Spleen (tissue), 11 donors: ENCODE measurements around the gene RNF6. TPM values are rescaled to one million over a fixed set of nuclear protein-coding genes. Genes with fewer than 3 reads are reported as not detected.

Source experiments
- DNase-seq: peaks from one replicate; pipeline ENCODE4 v3.0.0-alpha.2; 2020
- H3K27ac ChIP-seq, 8 donors: fragments of 200-600 bp; sonication (generic) in 7 of 8; 1 replicate in 4 of 8; 2 replicates in 4 of 8; pipeline versions ENCODE4 v1.5.0 to v1.8.0; 2016 to 2021; ENCODE audit warnings: inconsistent platforms in 4 of 8, mild to moderate bottlenecking in 4 of 8, moderate library complexity in 1 of 8
- H3K27me3 ChIP-seq, 7 donors: fragments of 200-600 bp; sonication (generic) in 6 of 7; replicated peaks in 1 of 7; 1 replicate in 4 of 7; 2 replicates in 3 of 7; pipeline versions ENCODE4 v1.5.0 to v1.8.0; 2016 to 2021; ENCODE audit warnings: inconsistent platforms in 3 of 7, mild to moderate bottlenecking in 1 of 7
- H3K36me3 ChIP-seq, 6 donors: fragments of 200-600 bp; sonication (generic) in 5 of 6; 1 replicate in 4 of 6; 2 replicates in 2 of 6; pipeline versions ENCODE4 v1.5.0 to v1.8.0; 2016 to 2021; ENCODE audit warnings: inconsistent platforms in 2 of 6
- H3K4me1 ChIP-seq, 6 donors: fragments of 200-600 bp; sonication (generic) in 5 of 6; 1 replicate in 3 of 6; 2 replicates in 3 of 6; pipeline versions ENCODE4 v1.5.0 to v1.8.0; 2016 to 2021; ENCODE audit warnings: inconsistent platforms in 3 of 6
- H3K4me3 ChIP-seq, 8 donors: fragments of 200-600 bp; sonication (generic) in 7 of 8; 1 replicate in 4 of 8; 2 replicates in 4 of 8; pipeline versions ENCODE4 v1.5.0 to v1.8.0; 2016 to 2021; ENCODE audit warnings: inconsistent platforms in 4 of 8, mild to moderate bottlenecking in 4 of 8, moderate library complexity in 2 of 8
- H3K9me3 ChIP-seq, 8 donors: fragments of 200-600 bp; sonication (generic) in 7 of 8; 1 replicate in 4 of 8; 2 replicates in 4 of 8; pipeline versions ENCODE4 v1.5.0 to v1.8.0; 2016 to 2021; ENCODE audit warnings: inconsistent platforms in 4 of 8
- CTCF ChIP-seq, 11 experiments: fragments of 200-600 bp in 7 of 11; fragments of 450-650 bp in 4 of 11; sonication (generic) in 4 of 11; IDR thresholded peaks in 8 of 11; conservative IDR thresholded peaks in 3 of 11; 1 replicate in 7 of 11; 2 replicates in 4 of 11; pipeline versions ENCODE4 v1.4.0 to v1.8.0; 2016 to 2021; ENCODE audit warnings: antibody characterized with exemption in 11 of 11, inconsistent platforms in 4 of 11, mild to moderate bottlenecking in 1 of 11
- POLR2A ChIP-seq, 3 donors: fragments of 450-650 bp; IDR thresholded peaks; one replicate each; pipeline ENCODE4 v1.5.1; 2017; ENCODE audit warnings: antibody characterized with exemption in 3 of 3, mild to moderate bottlenecking in 1 of 3
- POLR2AphosphoS5 ChIP-seq, 3 donors: sonication (generic); formaldehyde crosslinking; IDR thresholded peaks; one replicate each; pipeline ENCODE4 v1.5.1; 2017; ENCODE audit warnings: antibody characterized with exemption in 3 of 3
- WGBS, 5 donors: extraction: QIAGEN DNeasy Blood & Tissue Kit in 3 of 5; methylation state at CpG; one replicate each; pipeline versions ENCODE4 v1.1.5 to v1.1.7; 2013 to 2018; 5-methylcytosine and 5-hydroxymethylcytosine counted together
- intact Hi-C: fragments of 100-400 bp; cut with DNase I; formaldehyde crosslinking; loops from one replicate; pipeline ENCODE4 v1.15.0; 2023; ENCODE audit warnings: low total_unique reads
- polyA plus RNA-seq, 3 donors: library from polyadenylated mRNA; stranded (reverse); fragments of 200-250 nt; gene quantifications; one replicate each; pipeline ENCODE4 v1.2.1, GENCODE V29; 2013
- total RNA-seq, 7 donors: library from RNA; depleted of rRNA in 3 of 7; stranded (reverse); fragments of >200 nt in 3 of 7; fragmentation: NEBNext Ultra II Directional in 4 of 7; extraction: Animal tissue kit (Norgen Biotek cat#: 25700) in 4 of 7; gene quantifications; one replicate each; pipeline versions ENCODE4 v1.1.0 to v1.2.1, GENCODE V29; 2016 to 2021
- donor health status: healthy with polysubstance abuse.
- donor health status: DM: no; HTN: no; CAD: no; lungs with moderate emphysema.
- donor health status: DM: no; HTN: no; CAD: no.
- donor health status: Bipolar disorder and iron deficiency.
- donor health status: healthy.
- donor health status: DM: no; HTN: no; CAD: no.
- donor health status: DM: yes; HTN: yes; CAD: no.

RNF6 gene
- total and polyA plus RNA-seq, 10 donors = 13.3 to 39.0 (median 29.7) TPM

GRCh38 chr13:26249551-26249950, 27.4 kb upstream of the RNF6 start:
- Histone ChIP-seq H3K9me3 (no peaks in the 10 kb centered on the region), H3K4me1 (peaks cover 0 to 5% (median 0%) of the 10 kb centered on the region in 6 donors), H3K36me3 (no peaks in the 10 kb centered on the region), H3K27ac (no peak overlapping the region), H3K4me3 (no peak overlapping the region), H3K27me3 (peaks cover 0 to 6% (median 0%) of the 10 kb centered on the region in 7 donors)
- no peak for DNase-seq
- intact Hi-C loops = no loop called here
- TF ChIP-seq CTCF (IDR thresholded peaks at IDR 0.05 in 8 of 11, conservative IDR thresholded peaks at IDR 0.05 in 3 of 11) (no peak), POLR2AphosphoS5 (IDR thresholded peaks at IDR 0.05) (no peak), POLR2A (IDR thresholded peaks at IDR 0.05) (no peak)

GRCh38 chr13:26247608-26248007, 25.5 kb upstream of the RNF6 start:
- Histone ChIP-seq H3K4me1 (no peaks in the 10 kb centered on the region), H3K36me3 (no peaks in the 10 kb centered on the region), H3K27ac (no peak overlapping the region), H3K4me3 (no peak overlapping the region), H3K9me3 (peaks cover 0 to 3% (median under 1%) of the 10 kb centered on the region in 8 donors), H3K27me3 (peaks cover 0 to 6% (median 0%) of the 10 kb centered on the region in 7 donors)
- intact Hi-C loops = no loop called here
- 39 to 56% (median 52%) methylated on average over 3 of the region's 3 CpGs for WGBS, 5 donors
- TF ChIP-seq CTCF (IDR thresholded peaks at IDR 0.05 in 8 of 11, conservative IDR thresholded peaks at IDR 0.05 in 3 of 11) = no peak
- TF ChIP-seq POLR2A (IDR thresholded peaks at IDR 0.05) = no peak
- no peak for TF ChIP-seq POLR2AphosphoS5 (IDR thresholded peaks at IDR 0.05)
- no peak for DNase-seq

GRCh38 chr13:26247011-26247410, 24.9 kb upstream of the RNF6 start:
- 73 to 79% (median 76%) methylated on average over 2 of the region's 2 CpGs for WGBS, 5 donors
- Histone ChIP-seq H3K4me3 (no peak overlapping the region), H3K27ac (no peak overlapping the region), H3K9me3 (peaks cover 0 to 9% (median 5%) of the 10 kb centered on the region in 8 donors), H3K36me3 (no peaks in the 10 kb centered on the region), H3K27me3 (peaks cover 0 to 6% (median 0%) of the 10 kb centered on the region in 7 donors), H3K4me1 (no peaks in the 10 kb centered on the region)
- TF ChIP-seq POLR2A (IDR thresholded peaks at IDR 0.05) = no peak
- TF ChIP-seq CTCF (IDR thresholded peaks at IDR 0.05 in 8 of 11, conservative IDR thresholded peaks at IDR 0.05 in 3 of 11) = no peak
- no peak for TF ChIP-seq POLR2AphosphoS5 (IDR thresholded peaks at IDR 0.05)
- no peak for DNase-seq
- intact Hi-C loops = no loop called here

GRCh38 chr13:26246154-26246553, 24.0 kb upstream of the RNF6 start:
- 59 to 80% (median 71%) methylated on average over 5 of the region's 5 CpGs for WGBS, 5 donors
- Histone ChIP-seq H3K27ac (no peak overlapping the region), H3K36me3 (no peaks in the 10 kb centered on the region), H3K4me1 (no peaks in the 10 kb centered on the region), H3K27me3 (peaks cover 0 to 6% (median 0%) of the 10 kb centered on the region in 7 donors), H3K4me3 (no peak overlapping the region), H3K9me3 (peaks cover 0 to 10% (median 5%) of the 10 kb centered on the region in 8 donors)
- TF ChIP-seq POLR2AphosphoS5 (IDR thresholded peaks at IDR 0.05) (no peak), POLR2A (IDR thresholded peaks at IDR 0.05) (no peak), CTCF (IDR thresholded peaks at IDR 0.05 in 8 of 11, conservative IDR thresholded peaks at IDR 0.05 in 3 of 11) (no peak)
- DNase-seq = no peak
- intact Hi-C loops = no loop called here
